CD8-positive, alpha-beta memory T cell (primary cell): ENCODE results near the gene TCF4. TPM values are rescaled to one million over a fixed set of nuclear protein-coding genes. Genes with fewer than 3 reads are reported as not detected.

Source experiments
- CTCF ChIA-PET: fragments of 350-600 bp; sonication (Branson Sonifier 250); formaldehyde crosslinking; loops from one replicate; lab custom pipeline; 2021; ENCODE audit warnings: antibody characterized with exemption; lab: Charles Lee
- POLR2A ChIA-PET: fragments of 350-600 bp; sonication (Branson Sonifier 250); formaldehyde crosslinking; loops from one replicate; lab custom pipeline; 2021; ENCODE audit warnings: antibody characterized with exemption; lab: Charles Lee
- DNase-seq, 5 donors: peaks; one replicate each; pipeline versions ENCODE4 v3.0.0 to v3.0.0-alpha.2; 2020 to 2022; ENCODE audit warnings: mixed read lengths in 1 of 5
- H3K27ac ChIP-seq: one replicate; pipeline ENCODE4 v1.7.0; 2013; ENCODE audit warnings: low read depth, mild to moderate bottlenecking, low read length, moderate library complexity
- H3K27me3 ChIP-seq: 2 replicates; pipeline ENCODE4 v1.7.0; 2013; ENCODE audit warnings: low read length, mild to moderate bottlenecking; ENCODE audit not compliant: insufficient read depth, poor library complexity, severe bottlenecking
- H3K36me3 ChIP-seq: 2 replicates; pipeline ENCODE4 v1.7.0; 2013; ENCODE audit warnings: mild to moderate bottlenecking, low read length, moderate library complexity; ENCODE audit not compliant: insufficient read depth
- H3K4me1 ChIP-seq: 2 replicates; pipeline ENCODE4 v1.7.0; 2013; ENCODE audit warnings: mild to moderate bottlenecking, low read length, moderate library complexity; ENCODE audit not compliant: insufficient read depth
- H3K4me3 ChIP-seq: 2 replicates; pipeline ENCODE4 v1.7.0; 2013; ENCODE audit warnings: mild to moderate bottlenecking, low read length
- H3K9me3 ChIP-seq: 2 replicates; pipeline ENCODE4 v1.7.0; 2013; ENCODE audit warnings: mild to moderate bottlenecking, low read length
- H3K27ac Mint-ChIP-seq, 8 donors: one replicate each; pipeline ENCODE4 v1.8.0; 2020 to 2021; ENCODE audit warnings: mixed read lengths in 8 of 8, mild to moderate bottlenecking in 6 of 8, inconsistent platforms in 3 of 8, moderate library complexity in 3 of 8
- H3K27me3 Mint-ChIP-seq, 2 donors: one replicate each; pipeline ENCODE4 v1.8.0; 2020 to 2021; ENCODE audit warnings: mixed read lengths in 2 of 2, mild to moderate bottlenecking in 1 of 2, moderate library complexity in 1 of 2
- H3K36me3 Mint-ChIP-seq, 3 donors: one replicate each; pipeline ENCODE4 v1.8.0; 2020 to 2021; ENCODE audit warnings: mixed read lengths in 3 of 3, inconsistent platforms in 1 of 3, mild to moderate bottlenecking in 1 of 3
- H3K4me1 Mint-ChIP-seq, 3 donors: one replicate each; pipeline ENCODE4 v1.8.0; 2020 to 2021; ENCODE audit warnings: mixed read lengths in 3 of 3, inconsistent platforms in 1 of 3, mild to moderate bottlenecking in 1 of 3
- H3K4me3 Mint-ChIP-seq, 7 donors: one replicate each; pipeline ENCODE4 v1.8.0; 2020 to 2021; ENCODE audit warnings: mixed read lengths in 7 of 7, mild to moderate bottlenecking in 6 of 7, moderate library complexity in 4 of 7, inconsistent platforms in 2 of 7
- H3K9me3 Mint-ChIP-seq, 5 donors: one replicate each; pipeline ENCODE4 v1.8.0; 2020 to 2022; ENCODE audit warnings: mixed read lengths in 5 of 5, mild to moderate bottlenecking in 3 of 5, moderate library complexity in 2 of 5, inconsistent platforms in 1 of 5
- polyA plus RNA-seq: library from polyadenylated mRNA; unstranded; fragments of 300-500 nt; fragmentation: Illumina TruSeq; gene quantifications from one replicate; pipeline ENCODE4 v1.2.3, GENCODE V29; 2021
- total RNA-seq, 2 experiments: library from RNA; stranded (reverse); gene quantifications; one replicate each; pipeline ENCODE4 v1.2.3, GENCODE V29; 2021

Gene TCF4
- total and polyA plus RNA-seq, 3 experiments from 2014 or later: 0.18 to 0.62 (median 0.47) TPM

DNA sequence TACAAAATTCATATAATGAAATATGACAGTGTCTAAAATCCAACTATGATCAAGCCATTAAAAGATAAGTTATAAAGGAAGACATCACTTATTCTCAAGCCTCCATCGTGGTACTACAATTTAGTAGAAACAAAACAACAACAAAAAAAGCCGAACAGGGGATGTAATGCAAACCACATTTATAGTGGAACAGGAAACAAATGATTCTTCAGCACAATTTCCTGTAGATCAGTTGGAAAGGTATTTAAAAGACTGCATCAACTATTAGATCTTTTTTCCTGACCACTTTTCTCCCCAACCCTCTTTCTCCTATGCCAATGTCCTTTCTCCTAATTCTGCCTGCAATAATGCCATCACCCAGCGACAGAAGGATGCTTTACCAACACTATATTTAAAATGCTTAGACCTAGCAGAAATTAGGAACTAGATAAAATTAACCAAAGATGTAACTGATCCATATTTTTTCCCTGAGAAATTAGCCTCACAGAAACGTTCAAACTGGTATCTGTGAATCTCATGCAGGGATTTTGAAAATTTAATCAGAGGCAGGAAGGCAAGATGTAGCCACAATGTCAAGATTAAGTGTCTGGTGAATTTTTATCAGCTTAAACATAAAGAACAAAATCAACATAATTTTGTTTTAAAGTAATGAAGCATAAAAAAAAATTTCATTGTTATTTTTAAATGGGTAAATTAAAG is 271.4 kb downstream of the TCF4 start:
- Histone ChIP-seq H3K9me3 (no peaks in the 10 kb centered on the region), H3K4me1 (no peaks in the 10 kb centered on the region), H3K27me3 (no peaks in the 10 kb centered on the region), H3K27ac (no peak overlapping the region), H3K36me3 (no peaks in the 10 kb centered on the region), H3K4me3 (no peak overlapping the region)
- Mint-ChIP-seq H3K9me3 (peaks cover 0 to 13% (median 4%) of the 10 kb centered on the region in 5 donors), H3K4me1 (peaks cover 1 to 5% (median 3%) of the 10 kb centered on the region in 3 donors), H3K27me3 (peaks cover 4 to 21% of the 10 kb centered on the region in 2 donors), H3K27ac (no peak overlapping the region), H3K4me3 (no peak overlapping the region), H3K36me3 (no peaks in the 10 kb centered on the region)
- ChIA-PET POLR2A (no interaction called here), CTCF (no interaction called here)
- no peak for DNase-seq

DNA sequence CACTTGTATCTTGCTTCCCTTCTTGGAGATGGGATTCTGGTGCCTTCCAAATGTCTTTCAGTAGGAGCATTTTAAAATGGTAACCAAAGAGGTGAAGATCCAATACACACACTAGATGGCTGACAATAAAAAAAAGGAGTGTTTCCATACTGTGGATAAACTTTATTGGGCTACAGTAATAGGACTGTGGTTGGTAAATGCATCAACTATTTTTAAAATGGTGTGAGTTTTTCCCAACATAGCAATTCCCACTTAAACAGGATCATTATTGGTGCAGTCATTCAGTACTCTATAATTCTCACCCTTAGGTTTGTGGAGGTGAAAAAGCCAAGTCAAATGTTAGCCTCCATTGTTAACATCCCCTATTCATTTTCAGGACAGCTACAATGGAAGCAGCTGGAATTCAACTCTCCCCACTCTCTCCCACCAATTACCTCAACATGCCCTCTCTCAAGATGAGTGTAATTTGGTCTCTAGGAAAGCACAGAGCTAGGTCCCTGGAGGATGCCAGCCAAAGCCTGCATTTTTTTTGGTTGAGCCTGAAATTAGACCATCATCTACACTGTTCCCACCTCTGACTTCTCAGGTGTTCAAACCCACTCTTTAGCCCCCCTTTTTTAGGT is 273.3 kb downstream of the TCF4 start:
- Histone ChIP-seq H3K4me3 (no peak overlapping the region), H3K27ac (no peak overlapping the region), H3K9me3 (no peaks in the 10 kb centered on the region), H3K36me3 (no peaks in the 10 kb centered on the region), H3K4me1 (no peaks in the 10 kb centered on the region), H3K27me3 (no peaks in the 10 kb centered on the region)
- Mint-ChIP-seq H3K4me3 (no peak overlapping the region), H3K9me3 (peaks cover 0 to 9% (median 2%) of the 10 kb centered on the region in 5 donors), H3K4me1 (no peaks in the 10 kb centered on the region), H3K36me3 (no peaks in the 10 kb centered on the region), H3K27ac (no peak overlapping the region), H3K27me3 (peaks cover 2 to 8% of the 10 kb centered on the region in 2 donors)
- ChIA-PET POLR2A (no interaction called here), CTCF (no interaction called here)
- no peak for DNase-seq

GRCh38 chr18:55314031-55314430 is 274.0 kb downstream of the TCF4 start:
- POLR2A ChIA-PET: no interaction called here
- no peaks in the 10 kb centered on the region for H3K9me3 ChIP-seq
- H3K27me3 ChIP-seq: no peaks in the 10 kb centered on the region
- H3K4me1 Mint-ChIP-seq: no peaks in the 10 kb centered on the region
- H3K4me1 ChIP-seq: no peaks in the 10 kb centered on the region
- no peak overlapping the region for H3K4me3 ChIP-seq
- DNase-seq: no peak
- H3K36me3 ChIP-seq: no peaks in the 10 kb centered on the region
- peaks cover 0 to 6% (median 2%) of the 10 kb centered on the region in 5 donors for H3K9me3 Mint-ChIP-seq
- no peak overlapping the region for H3K4me3 Mint-ChIP-seq
- CTCF ChIA-PET: no interaction called here
- no peak overlapping the region for H3K27ac Mint-ChIP-seq
- peaks cover 2 to 3% of the 10 kb centered on the region in 2 donors for H3K27me3 Mint-ChIP-seq
- no peak overlapping the region for H3K27ac ChIP-seq
- H3K36me3 Mint-ChIP-seq: no peaks in the 10 kb centered on the region

DNA sequence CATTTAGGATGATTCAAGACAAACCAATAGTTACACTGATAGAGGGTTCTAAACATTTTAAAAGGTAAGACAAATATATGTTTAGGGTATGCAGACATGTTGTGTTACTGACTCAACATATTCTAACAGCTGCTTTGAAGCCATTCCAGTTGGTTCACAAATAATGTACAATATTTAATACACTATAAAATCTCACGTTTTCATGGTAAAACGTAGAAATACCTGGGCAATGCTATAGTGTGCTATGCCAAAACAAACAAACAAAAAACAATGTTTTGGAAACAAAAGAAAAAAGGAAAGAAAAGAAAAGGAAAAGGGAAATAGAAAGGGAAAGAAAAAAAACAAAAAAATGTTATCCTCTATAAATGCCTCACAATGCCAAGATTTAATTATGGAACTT is 277.1 kb downstream of the TCF4 start:
- peaks cover 0 to 2% (median 0%) of the 10 kb centered on the region in 5 donors for H3K9me3 Mint-ChIP-seq
- no peaks in the 10 kb centered on the region for H3K9me3 ChIP-seq
- H3K4me3 ChIP-seq: no peak overlapping the region
- H3K4me3 Mint-ChIP-seq: no peak overlapping the region
- no peaks in the 10 kb centered on the region for H3K36me3 Mint-ChIP-seq
- no peaks in the 10 kb centered on the region for H3K4me1 Mint-ChIP-seq
- POLR2A ChIA-PET: no interaction called here
- no peaks in the 10 kb centered on the region for H3K4me1 ChIP-seq
- no peaks in the 10 kb centered on the region for H3K27me3 ChIP-seq
- H3K27ac Mint-ChIP-seq: no peak overlapping the region
- DNase-seq: no peak
- H3K36me3 ChIP-seq: no peaks in the 10 kb centered on the region
- no peaks in the 10 kb centered on the region for H3K27me3 Mint-ChIP-seq
- H3K27ac ChIP-seq: no peak overlapping the region
- CTCF ChIA-PET: no interaction called here

DNA sequence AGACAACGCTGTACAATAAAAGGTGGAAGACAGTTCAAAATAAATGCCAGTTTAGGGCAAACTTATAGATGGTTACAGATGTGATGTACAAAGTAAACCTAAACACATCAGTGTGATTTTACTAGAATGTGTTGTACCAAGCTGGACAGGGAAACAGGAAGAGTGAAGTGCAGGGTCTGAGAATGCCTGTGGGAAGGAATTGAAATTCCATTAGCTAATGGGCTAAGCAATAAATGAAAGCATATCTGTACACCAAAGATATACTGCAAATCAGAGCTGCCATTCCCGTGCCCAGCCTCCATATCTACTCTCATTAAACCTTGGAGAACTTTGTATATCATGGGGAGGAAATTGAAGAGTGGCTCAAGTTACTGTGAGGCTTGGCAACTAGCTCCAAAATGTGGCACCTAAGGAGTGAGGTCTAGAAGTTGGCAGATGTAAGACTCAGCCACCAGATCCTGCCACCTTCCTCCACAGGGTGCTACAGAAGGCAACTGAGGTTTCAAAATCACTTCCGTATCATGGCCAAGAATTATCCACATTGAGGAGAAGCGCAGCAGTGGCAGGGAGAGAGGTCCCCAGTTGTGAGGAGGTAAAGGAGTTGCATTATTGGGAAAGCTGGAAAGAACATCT is 277.8 kb downstream of the TCF4 start:
- H3K36me3 Mint-ChIP-seq: no peaks in the 10 kb centered on the region
- H3K4me3 Mint-ChIP-seq: no peak overlapping the region
- Histone ChIP-seq H3K4me3 (no peak overlapping the region), H3K27ac (no peak overlapping the region), H3K9me3 (no peaks in the 10 kb centered on the region), H3K4me1 (no peaks in the 10 kb centered on the region), H3K27me3 (no peaks in the 10 kb centered on the region), H3K36me3 (no peaks in the 10 kb centered on the region)
- CTCF ChIA-PET: no interaction called here
- H3K9me3 Mint-ChIP-seq: peaks cover 0 to 2% (median 0%) of the 10 kb centered on the region in 5 donors
- H3K27ac Mint-ChIP-seq: no peak overlapping the region
- no peak for DNase-seq
- H3K4me1 Mint-ChIP-seq: no peaks in the 10 kb centered on the region
- POLR2A ChIA-PET: no interaction called here
- H3K27me3 Mint-ChIP-seq: no peaks in the 10 kb centered on the region

- peak overlapping the region in 1 of 8 donors; percentile 43 for H3K27ac Mint-ChIP-seq
- ChIA-PET POLR2A (no interaction called here), CTCF (no interaction called here)
These were observed 278.7 kb downstream of the TCF4 start for GRCh38 chr18:55309249-55309648.

DNA sequence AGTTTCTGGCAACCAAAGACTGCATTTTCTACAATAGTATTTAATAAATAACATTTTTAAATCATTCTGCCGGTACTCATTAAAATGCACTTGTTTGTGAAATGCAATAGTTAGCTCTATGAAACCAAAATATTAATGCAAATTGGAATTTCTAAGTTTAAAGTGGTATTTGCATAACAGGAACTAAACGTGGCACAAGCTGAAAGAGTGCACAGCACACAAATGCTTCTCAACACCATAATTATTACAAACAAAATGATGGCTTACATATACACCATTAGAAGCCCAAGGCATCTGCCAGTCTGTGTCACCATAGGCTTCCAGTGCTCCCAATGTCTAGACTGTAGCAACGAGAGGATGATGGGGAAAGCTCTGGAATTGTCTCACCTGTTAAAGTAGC is 280.5 kb downstream of the TCF4 start:
- H3K9me3 Mint-ChIP-seq: peaks cover 0 to 3% (median 0%) of the 10 kb centered on the region in 5 donors
- H3K27ac ChIP-seq: no peak overlapping the region

More at GRCh38 chr18:55309249-55309648, 278.7 kb downstream of the TCF4 start:
- Histone ChIP-seq H3K27ac (no peak overlapping the region), H3K36me3 (no peaks in the 10 kb centered on the region), H3K4me1 (no peaks in the 10 kb centered on the region), H3K4me3 (no peak overlapping the region), H3K9me3 (no peaks in the 10 kb centered on the region), H3K27me3 (no peaks in the 10 kb centered on the region)
- Mint-ChIP-seq H3K27me3 (no peaks in the 10 kb centered on the region), H3K9me3 (peaks cover 0 to 2% (median 0%) of the 10 kb centered on the region in 5 donors), H3K4me1 (no peaks in the 10 kb centered on the region), H3K36me3 (no peaks in the 10 kb centered on the region), H3K4me3 (no peak overlapping the region)
- DNase-seq: no peak

DNA sequence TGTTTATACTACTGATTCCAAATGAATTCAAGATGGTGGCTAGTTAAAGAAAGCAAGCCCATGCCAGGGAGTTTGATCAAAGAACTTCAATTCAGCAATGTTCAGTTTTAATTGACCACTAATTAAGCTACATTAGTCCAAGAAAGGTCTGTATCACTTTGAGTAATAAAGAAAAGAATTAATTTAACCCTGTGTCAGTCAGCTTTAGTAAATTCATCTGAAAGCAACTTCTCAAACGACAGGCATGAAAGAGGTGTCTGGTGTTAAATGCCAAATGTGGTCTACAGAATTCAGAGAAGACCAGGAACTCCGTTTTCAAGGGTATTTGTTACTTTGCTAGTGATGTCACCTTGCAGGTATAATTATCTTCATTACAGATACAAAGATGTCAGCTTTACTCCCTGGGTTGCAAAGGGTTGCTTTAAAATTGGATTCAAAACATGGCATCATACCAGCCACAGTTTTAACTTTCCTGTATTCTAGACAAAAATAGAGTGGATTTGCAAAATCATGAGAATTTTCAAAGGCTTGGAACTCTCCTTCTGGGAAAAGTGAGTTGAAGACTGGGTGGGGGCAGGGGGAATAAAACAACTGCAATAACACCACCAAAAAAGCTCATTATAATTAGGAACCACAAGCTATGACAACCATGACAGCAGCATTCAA is 281.5 kb downstream of the TCF4 start:
- Mint-ChIP-seq H3K27ac (no peak overlapping the region), H3K27me3 (no peaks in the 10 kb centered on the region), H3K4me3 (no peak overlapping the region), H3K9me3 (peaks cover 0 to 6% (median 5%) of the 10 kb centered on the region in 5 donors), H3K4me1 (no peaks in the 10 kb centered on the region), H3K36me3 (no peaks in the 10 kb centered on the region)
- DNase-seq: no peak
- no peaks in the 10 kb centered on the region for H3K4me1 ChIP-seq
- H3K9me3 ChIP-seq: no peaks in the 10 kb centered on the region
- ChIA-PET CTCF (no interaction called here), POLR2A (no interaction called here)
- no peaks in the 10 kb centered on the region for H3K27me3 ChIP-seq
- H3K4me3 ChIP-seq: no peak overlapping the region
- H3K27ac ChIP-seq: no peak overlapping the region
- H3K36me3 ChIP-seq: no peaks in the 10 kb centered on the region

More for the DNA sequence above, 280.5 kb downstream of the TCF4 start:
- POLR2A ChIA-PET: no interaction called here
- no peak for DNase-seq
- Histone ChIP-seq H3K4me1 (no peaks in the 10 kb centered on the region), H3K4me3 (no peak overlapping the region), H3K36me3 (no peaks in the 10 kb centered on the region), H3K9me3 (no peaks in the 10 kb centered on the region), H3K27me3 (no peaks in the 10 kb centered on the region)
- H3K27me3 Mint-ChIP-seq: no peaks in the 10 kb centered on the region
- H3K4me1 Mint-ChIP-seq: no peaks in the 10 kb centered on the region
- H3K4me3 Mint-ChIP-seq: no peak overlapping the region
- H3K36me3 Mint-ChIP-seq: no peaks in the 10 kb centered on the region
- H3K27ac Mint-ChIP-seq: no peak overlapping the region
- CTCF ChIA-PET: no interaction called here
